CD8-positive, alpha-beta memory T cell (primary cell): Measurements from ENCODE around the gene FLOT1. TPM values are rescaled to one million over a fixed set of nuclear protein-coding genes. Genes with fewer than 3 reads are reported as not detected.
"Not testable (repeated sequence)": the region's sequence is repeated elsewhere in the genome, so short reads cannot be mapped to it uniquely, and the experiment has no call there.

Experiments used
- CTCF ChIA-PET: fragments of 350-600 bp; sonication (Branson Sonifier 250); formaldehyde crosslinking; loops from one replicate; lab custom pipeline; 2021; ENCODE audit warnings: antibody characterized with exemption; lab: Charles Lee
- POLR2A ChIA-PET: fragments of 350-600 bp; sonication (Branson Sonifier 250); formaldehyde crosslinking; loops from one replicate; lab custom pipeline; 2021; ENCODE audit warnings: antibody characterized with exemption; lab: Charles Lee
- DNase-seq, 5 donors: peaks; one replicate each; pipeline versions ENCODE4 v3.0.0 to v3.0.0-alpha.2; 2020 to 2022; ENCODE audit warnings: mixed read lengths in 1 of 5
- H3K27ac ChIP-seq: one replicate; pipeline ENCODE4 v1.7.0; 2013; ENCODE audit warnings: low read depth, mild to moderate bottlenecking, low read length, moderate library complexity
- H3K27me3 ChIP-seq: 2 replicates; pipeline ENCODE4 v1.7.0; 2013; ENCODE audit warnings: low read length, mild to moderate bottlenecking; ENCODE audit not compliant: insufficient read depth, poor library complexity, severe bottlenecking
- H3K36me3 ChIP-seq: 2 replicates; pipeline ENCODE4 v1.7.0; 2013; ENCODE audit warnings: mild to moderate bottlenecking, low read length, moderate library complexity; ENCODE audit not compliant: insufficient read depth
- H3K4me1 ChIP-seq: 2 replicates; pipeline ENCODE4 v1.7.0; 2013; ENCODE audit warnings: mild to moderate bottlenecking, low read length, moderate library complexity; ENCODE audit not compliant: insufficient read depth
- H3K4me3 ChIP-seq: 2 replicates; pipeline ENCODE4 v1.7.0; 2013; ENCODE audit warnings: mild to moderate bottlenecking, low read length
- H3K9me3 ChIP-seq: 2 replicates; pipeline ENCODE4 v1.7.0; 2013; ENCODE audit warnings: mild to moderate bottlenecking, low read length
- H3K27ac Mint-ChIP-seq, 8 donors: one replicate each; pipeline ENCODE4 v1.8.0; 2020 to 2021; ENCODE audit warnings: mixed read lengths in 8 of 8, mild to moderate bottlenecking in 6 of 8, inconsistent platforms in 3 of 8, moderate library complexity in 3 of 8
- H3K27me3 Mint-ChIP-seq, 2 donors: one replicate each; pipeline ENCODE4 v1.8.0; 2020 to 2021; ENCODE audit warnings: mixed read lengths in 2 of 2, mild to moderate bottlenecking in 1 of 2, moderate library complexity in 1 of 2
- H3K36me3 Mint-ChIP-seq, 3 donors: one replicate each; pipeline ENCODE4 v1.8.0; 2020 to 2021; ENCODE audit warnings: mixed read lengths in 3 of 3, inconsistent platforms in 1 of 3, mild to moderate bottlenecking in 1 of 3
- H3K4me1 Mint-ChIP-seq, 3 donors: one replicate each; pipeline ENCODE4 v1.8.0; 2020 to 2021; ENCODE audit warnings: mixed read lengths in 3 of 3, inconsistent platforms in 1 of 3, mild to moderate bottlenecking in 1 of 3
- H3K4me3 Mint-ChIP-seq, 7 donors: one replicate each; pipeline ENCODE4 v1.8.0; 2020 to 2021; ENCODE audit warnings: mixed read lengths in 7 of 7, mild to moderate bottlenecking in 6 of 7, moderate library complexity in 4 of 7, inconsistent platforms in 2 of 7
- H3K9me3 Mint-ChIP-seq, 5 donors: one replicate each; pipeline ENCODE4 v1.8.0; 2020 to 2022; ENCODE audit warnings: mixed read lengths in 5 of 5, mild to moderate bottlenecking in 3 of 5, moderate library complexity in 2 of 5, inconsistent platforms in 1 of 5
- polyA plus RNA-seq: library from polyadenylated mRNA; unstranded; fragments of 300-500 nt; fragmentation: Illumina TruSeq; gene quantifications from one replicate; pipeline ENCODE4 v1.2.3, GENCODE V29; 2021
- total RNA-seq, 2 experiments: library from RNA; stranded (reverse); gene quantifications; one replicate each; pipeline ENCODE4 v1.2.3, GENCODE V29; 2021

The FLOT1 gene
- total and polyA plus RNA-seq, 3 experiments from 2014 or later: 104 to 155 (median 154) TPM

DNA sequence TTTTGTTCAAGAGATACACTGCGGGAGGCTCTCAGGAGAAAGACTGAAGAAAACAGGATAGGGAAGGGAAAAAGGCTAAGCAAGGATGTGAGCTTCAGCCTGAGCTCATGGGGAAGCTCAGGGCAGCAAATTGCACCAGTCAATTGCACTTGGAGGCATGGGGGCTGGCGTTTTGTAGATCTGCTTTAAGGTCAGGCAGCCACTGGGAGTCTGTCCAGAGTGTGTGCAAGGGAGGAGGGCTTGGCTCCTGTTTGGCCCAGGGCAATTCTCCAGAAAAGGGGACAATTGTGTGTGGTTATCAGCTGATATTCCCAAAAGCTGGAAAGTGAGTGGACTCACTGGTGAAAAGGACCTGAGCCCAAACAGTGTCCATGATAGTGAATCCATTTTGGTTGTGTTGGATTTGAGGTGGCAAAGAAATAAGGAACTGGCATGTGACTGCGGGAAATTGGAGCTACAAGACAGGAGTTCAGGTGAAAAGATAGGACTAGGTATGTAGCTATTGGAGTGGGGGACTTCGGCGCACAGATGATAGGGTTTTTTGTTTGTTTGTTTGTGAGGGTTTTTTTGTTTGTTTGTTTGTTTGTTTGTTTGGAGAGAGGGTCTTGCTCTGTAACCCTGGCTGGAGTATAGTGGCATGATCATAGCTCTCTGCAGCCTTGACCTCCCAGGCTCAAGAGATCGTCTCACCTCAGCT is 24.1 kb upstream of the FLOT1 start:
- Mint-ChIP-seq H3K27ac (peak overlapping the region in 1 of 8 donors; percentile 65), H3K4me1 (peaks cover 48 to 65% (median 61%) of the 10 kb centered on the region in 3 donors), H3K36me3 (no peaks in the 10 kb centered on the region), H3K9me3 (peaks cover 0 to 2% (median 0%) of the 10 kb centered on the region in 5 donors), H3K4me3 (peak overlapping the region in 1 of 7 donors; percentile 51), H3K27me3 (peaks cover 0 to 3% of the 10 kb centered on the region in 2 donors)
- ChIA-PET POLR2A (no interaction called here), CTCF (interaction anchor here (1.1 to 1.4 kb wide), 2 partner anchors 23 to 37 kb away, joined by 3 read pairs; no protein-coding TSS in a partner anchor)
- no peak overlapping the region for H3K27ac ChIP-seq
- H3K9me3 ChIP-seq: no peaks in the 10 kb centered on the region
- no peaks in the 10 kb centered on the region for H3K36me3 ChIP-seq
- peaks cover 48% of the 10 kb centered on the region for H3K4me1 ChIP-seq
- no peak for DNase-seq
- H3K27me3 ChIP-seq: no peaks in the 10 kb centered on the region
- no peak overlapping the region for H3K4me3 ChIP-seq

DNA sequence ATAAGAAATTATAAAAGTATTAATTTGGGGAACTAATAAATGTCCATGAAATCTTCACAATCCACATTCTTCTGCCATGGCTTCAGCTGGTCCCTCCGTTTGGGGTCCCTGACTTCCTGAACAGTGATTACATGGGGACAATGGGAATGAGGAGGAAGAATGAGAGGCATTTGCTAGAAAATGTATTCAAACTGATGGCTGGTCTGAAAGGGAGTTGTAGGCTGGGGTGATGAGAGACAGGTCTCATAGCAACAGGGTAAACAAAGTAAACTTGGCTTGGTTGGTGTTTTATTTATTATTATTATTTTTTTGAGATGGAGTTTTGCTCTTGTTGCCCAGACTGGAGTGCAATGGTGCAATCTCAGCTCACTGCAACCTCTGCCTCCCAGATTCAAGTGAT is 23.0 kb upstream of the FLOT1 start:
- peaks cover 45 to 58% (median 55%) of the 10 kb centered on the region in 3 donors for H3K4me1 Mint-ChIP-seq
- POLR2A ChIA-PET, H3K4me3 Mint-ChIP-seq, CTCF ChIA-PET, H3K27me3 Mint-ChIP-seq, H3K36me3 Mint-ChIP-seq, H3K9me3 ChIP-seq, DNase-seq, H3K9me3 Mint-ChIP-seq, H3K27ac ChIP-seq, H3K27me3 ChIP-seq, H3K4me3 ChIP-seq, H3K36me3 ChIP-seq: not testable (repeated sequence)
- H3K27ac Mint-ChIP-seq: peak overlapping the region in 1 of 8 donors; percentile 68
- peaks cover 48% of the 10 kb centered on the region for H3K4me1 ChIP-seq

DNA sequence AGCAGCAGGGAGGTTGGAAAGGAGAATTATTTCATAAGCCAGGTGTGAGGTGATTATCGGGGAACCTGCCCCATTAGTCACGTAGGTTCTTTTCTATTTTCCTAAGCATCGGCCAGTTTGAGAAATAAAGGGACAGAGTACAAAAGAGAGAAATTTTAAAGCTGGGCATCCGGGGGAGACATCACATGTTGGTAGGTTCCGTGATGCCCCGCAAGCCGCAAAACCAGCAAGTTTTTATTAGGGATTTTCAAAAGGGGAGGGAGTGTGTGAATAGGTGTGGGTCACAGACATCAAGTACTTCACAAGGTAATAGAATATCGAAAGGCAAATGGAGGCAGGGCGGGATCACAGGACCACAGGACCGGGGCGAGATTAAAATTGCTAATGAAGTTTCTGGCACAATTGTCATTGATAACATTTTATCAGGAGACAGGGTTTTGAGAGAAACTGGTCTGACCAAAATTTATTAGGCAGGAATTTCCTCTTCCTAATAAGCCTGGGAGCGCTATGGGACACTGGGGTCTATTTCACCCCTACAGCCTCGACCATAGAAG is 22.1 kb upstream of the FLOT1 start:
- H3K9me3 Mint-ChIP-seq, H3K36me3 Mint-ChIP-seq, H3K27me3 ChIP-seq, DNase-seq, H3K4me3 Mint-ChIP-seq, H3K27ac Mint-ChIP-seq, H3K4me3 ChIP-seq, H3K36me3 ChIP-seq, H3K27me3 Mint-ChIP-seq, H3K27ac ChIP-seq, H3K9me3 ChIP-seq: not testable (repeated sequence)
- POLR2A ChIA-PET: interaction anchor here (1.1 kb wide), 1 partner anchor 48 kb away, joined by 3 read pairs; no protein-coding TSS in a partner anchor
- CTCF ChIA-PET: interaction anchor here (0.5 kb wide), 1 partner anchor 232 kb away, joined by 4 read pairs; no protein-coding TSS in a partner anchor
- H3K4me1 ChIP-seq: peaks cover 38% of the 10 kb centered on the region
- H3K4me1 Mint-ChIP-seq: peaks cover 38 to 49% (median 46%) of the 10 kb centered on the region in 3 donors

DNA sequence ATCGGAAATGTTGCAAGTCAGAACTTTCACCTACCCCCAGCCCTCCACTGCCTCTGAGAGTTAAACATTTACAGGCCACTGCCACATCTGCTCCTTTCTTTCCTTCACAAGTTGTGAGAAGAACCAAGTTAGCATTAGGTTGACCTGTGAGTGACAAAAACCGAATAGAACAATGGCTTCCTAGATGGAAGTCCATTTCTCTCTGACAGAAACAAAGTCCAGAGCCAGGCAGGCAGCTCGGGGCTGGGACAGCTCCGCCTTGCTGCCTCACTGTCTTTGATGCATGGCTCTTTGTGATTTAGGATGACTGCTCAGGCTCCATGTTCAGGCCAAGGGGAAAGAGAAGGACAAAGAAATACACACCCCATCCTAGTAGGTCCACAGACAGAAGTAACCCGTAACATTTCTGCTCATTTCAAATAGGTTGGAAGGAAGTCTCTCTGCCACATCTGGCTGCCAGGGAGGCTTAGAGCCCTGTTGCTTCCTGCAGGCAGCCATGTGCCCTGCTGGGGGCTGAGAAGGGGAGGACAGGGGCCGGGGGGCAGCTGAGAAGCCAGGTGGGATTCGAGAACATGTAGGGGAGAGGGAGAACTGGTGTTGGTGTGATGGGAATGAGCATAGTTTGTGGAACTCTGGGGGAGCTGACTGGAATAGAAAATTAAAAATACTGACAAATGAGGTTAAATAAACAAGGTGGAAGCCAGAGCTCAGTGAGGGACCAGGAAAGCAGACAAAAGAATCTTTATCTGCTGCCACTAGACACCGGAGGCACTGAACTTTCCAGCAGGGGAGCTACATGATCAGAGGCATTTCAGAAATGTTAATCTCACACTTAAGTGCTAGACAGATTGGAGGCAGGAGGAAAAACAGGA is 21.4 kb upstream of the FLOT1 start:
- H3K4me3 ChIP-seq: no peak overlapping the region
- Mint-ChIP-seq H3K27me3 (peaks cover 0 to 3% of the 10 kb centered on the region in 2 donors), H3K4me1 (peaks cover 31 to 42% (median 39%) of the 10 kb centered on the region in 3 donors), H3K36me3 (peaks cover 0 to 1% (median 0%) of the 10 kb centered on the region in 3 donors), H3K4me3 (peak overlapping the region in 1 of 7 donors; percentile 44), H3K9me3 (peaks cover 0 to 2% (median 0%) of the 10 kb centered on the region in 5 donors), H3K27ac (peak overlapping the region in 6 of 8 donors; percentile 9 to 81 (median 38))
- H3K4me1 ChIP-seq: peaks cover 31% of the 10 kb centered on the region
- no peaks in the 10 kb centered on the region for H3K9me3 ChIP-seq
- no peaks in the 10 kb centered on the region for H3K36me3 ChIP-seq
- DNase-seq: no peak
- ChIA-PET POLR2A (interaction anchor here (1.1 kb wide), 1 partner anchor 49 kb away, joined by 3 read pairs; no protein-coding TSS in a partner anchor), CTCF (interaction anchor here (0.5 kb wide), 1 partner anchor 231 kb away, joined by 4 read pairs; no protein-coding TSS in a partner anchor)
- no peak overlapping the region for H3K27ac ChIP-seq
- no peaks in the 10 kb centered on the region for H3K27me3 ChIP-seq

DNA sequence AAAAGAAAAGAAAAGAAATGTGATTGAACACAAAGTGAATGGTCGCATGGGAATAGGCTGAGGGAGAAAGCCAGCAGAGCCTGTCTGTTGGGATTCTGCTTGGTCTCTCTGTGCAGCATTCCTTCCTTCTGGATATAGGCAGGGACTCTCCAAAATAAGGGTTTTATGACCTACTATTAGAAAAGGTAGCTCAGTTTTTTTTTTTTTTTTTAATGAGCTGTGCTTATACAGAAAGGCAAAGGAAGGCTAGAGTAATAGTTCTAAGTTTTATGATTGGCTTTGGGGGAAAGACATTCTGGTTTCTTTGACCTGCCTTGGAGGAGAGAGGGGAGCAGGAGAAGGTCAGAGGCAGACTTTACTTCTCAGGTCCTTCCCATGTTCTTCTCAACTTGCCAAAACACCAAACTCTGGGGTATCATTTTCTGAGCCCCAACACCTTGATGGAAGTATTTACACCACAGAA is 20.7 kb upstream of the FLOT1 start:
- H3K27ac Mint-ChIP-seq: no peak overlapping the region
- peaks cover 0 to 2% (median 0%) of the 10 kb centered on the region in 5 donors for H3K9me3 Mint-ChIP-seq
- CTCF ChIA-PET: no interaction called here
- H3K36me3 Mint-ChIP-seq: peaks cover 0 to 1% (median 0%) of the 10 kb centered on the region in 3 donors
- no peaks in the 10 kb centered on the region for H3K9me3 ChIP-seq
- no peak for DNase-seq
- no peak overlapping the region for H3K27ac ChIP-seq
- POLR2A ChIA-PET: interaction anchor here (0.7 kb wide), 1 partner anchor 363 kb away, joined by 5 read pairs; no protein-coding TSS in a partner anchor
- no peaks in the 10 kb centered on the region for H3K27me3 ChIP-seq
- H3K27me3 Mint-ChIP-seq: peaks cover 0 to 3% of the 10 kb centered on the region in 2 donors
- no peak overlapping the region for H3K4me3 Mint-ChIP-seq
- H3K4me1 ChIP-seq: peaks cover 24% of the 10 kb centered on the region
- peaks cover 24 to 35% (median 32%) of the 10 kb centered on the region in 3 donors for H3K4me1 Mint-ChIP-seq
- H3K4me3 ChIP-seq: no peak overlapping the region
- no peaks in the 10 kb centered on the region for H3K36me3 ChIP-seq

DNA sequence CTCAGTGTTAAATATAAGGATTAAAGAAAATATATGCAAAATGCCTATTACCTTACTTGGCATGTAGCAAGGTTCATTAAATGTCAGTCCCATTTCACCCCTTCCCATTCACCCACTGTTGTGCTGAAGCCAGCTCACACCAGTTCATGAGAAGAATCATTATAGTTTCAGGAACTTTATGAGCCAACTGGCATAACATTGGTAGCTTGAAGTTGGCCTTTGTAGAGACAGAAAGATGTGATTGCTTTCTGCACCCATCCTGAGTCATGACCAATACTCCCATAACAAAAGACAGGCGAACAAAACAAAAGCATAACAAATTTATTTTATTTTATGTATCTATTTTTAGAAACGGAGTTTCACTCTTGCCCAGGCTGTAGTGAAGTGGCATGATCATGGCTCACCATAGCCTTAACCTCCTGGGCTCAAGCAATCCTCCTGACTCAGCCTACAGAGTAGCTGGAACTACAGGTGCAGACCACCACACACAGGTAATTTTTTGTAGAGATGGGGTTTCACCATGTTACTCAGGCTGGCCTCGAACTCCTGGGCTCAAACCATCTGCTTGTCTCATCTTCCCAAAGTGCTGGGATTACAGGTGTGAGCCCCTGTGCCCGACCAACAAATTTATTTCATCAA is 19.4 kb upstream of the FLOT1 start:
- CTCF ChIA-PET: no interaction called here
- Mint-ChIP-seq H3K36me3 (peaks cover 0 to 1% (median 0%) of the 10 kb centered on the region in 3 donors), H3K4me1 (peaks cover 18 to 29% (median 24%) of the 10 kb centered on the region in 3 donors), H3K27me3 (peaks cover 0 to 3% of the 10 kb centered on the region in 2 donors), H3K4me3 (no peak overlapping the region), H3K27ac (no peak overlapping the region), H3K9me3 (peaks cover 0 to 2% (median 0%) of the 10 kb centered on the region in 5 donors)
- POLR2A ChIA-PET: no interaction called here
- Histone ChIP-seq H3K4me3 (no peak overlapping the region), H3K27ac (no peak overlapping the region), H3K9me3 (no peaks in the 10 kb centered on the region), H3K36me3 (no peaks in the 10 kb centered on the region), H3K4me1 (peaks cover 12% of the 10 kb centered on the region), H3K27me3 (no peaks in the 10 kb centered on the region)
- DNase-seq: no peak

DNA sequence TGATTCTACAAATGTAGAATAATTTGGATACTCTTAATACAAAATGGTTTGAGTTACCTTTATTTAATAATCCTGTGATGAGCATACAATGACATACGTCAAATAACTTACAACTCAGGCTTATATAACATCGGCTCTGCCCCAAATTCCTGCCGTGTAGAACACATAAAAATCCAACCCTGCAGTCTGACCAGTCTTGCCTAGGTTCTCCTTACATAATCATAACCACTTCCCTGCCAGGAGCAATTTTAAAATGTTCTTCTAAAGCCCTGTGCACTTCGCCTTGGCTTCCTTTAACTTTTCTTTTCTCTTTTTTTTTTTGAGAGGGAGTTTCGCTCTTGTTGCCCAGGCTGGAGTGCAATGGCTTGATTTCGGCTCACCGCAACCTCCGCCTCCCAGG is 18.1 kb upstream of the FLOT1 start:
- Histone ChIP-seq H3K27me3 (no peaks in the 10 kb centered on the region), H3K9me3 (no peaks in the 10 kb centered on the region), H3K4me3 (no peak overlapping the region), H3K27ac (no peak overlapping the region), H3K4me1 (peaks cover 12% of the 10 kb centered on the region), H3K36me3 (no peaks in the 10 kb centered on the region)
- DNase-seq: no peak
- Mint-ChIP-seq H3K27ac (no peak overlapping the region), H3K4me3 (no peak overlapping the region), H3K36me3 (peaks cover 0 to 1% (median 0%) of the 10 kb centered on the region in 3 donors), H3K4me1 (peaks cover 13 to 21% (median 19%) of the 10 kb centered on the region in 3 donors), H3K27me3 (peaks cover 0 to 3% of the 10 kb centered on the region in 2 donors), H3K9me3 (peaks cover 0 to 2% (median 0%) of the 10 kb centered on the region in 5 donors)
- CTCF ChIA-PET: interaction anchor here (0.9 kb wide), 1 partner anchor 302 kb away, joined by 3 read pairs; no protein-coding TSS in a partner anchor
- POLR2A ChIA-PET: no interaction called here
